PC-9 (cell line): Measurements from ENCODE around the gene NOS1AP. TPM values are rescaled to one million over a fixed set of nuclear protein-coding genes. Genes with fewer than 3 reads are reported as not detected.

Experiments
- BruUV-seq: library from RNA; stranded (reverse); fragments of 400-500 nt; replicated peaks from 2 replicates; lab custom pipeline; 2021; lab: Mats Ljungman, UMichigan
- CTCF ChIA-PET: fragments of 300-600 bp; sonication (Branson Sonifier 250); formaldehyde crosslinking; loops from one replicate; lab custom pipeline; 2022; ENCODE audit warnings: antibody characterized with exemption; lab: Charles Lee
- POLR2A ChIA-PET: fragments of 300-600 bp; sonication (Branson Sonifier 250); formaldehyde crosslinking; loops from one replicate; lab custom pipeline; 2022; ENCODE audit warnings: antibody characterized with exemption; ENCODE audit not compliant: unreplicated experiment; lab: Charles Lee
- DNase-seq, 2 experiments: peaks; one replicate each; pipeline versions ENCODE4 v3.0.0 to v3.0.0-alpha.2; 2015 to 2022; ENCODE audit warnings: mixed read lengths in 1 of 2
- H2AFZ ChIP-seq: fragments of 200-600 bp; sonication (generic); 2 replicates; pipeline ENCODE4 v1.8.1; 2017; ENCODE audit warnings: antibody characterized with exemption
- H3F3A ChIP-seq: fragments of 200-600 bp; sonication (generic); 2 replicates; pipeline ENCODE4 v1.8.1; 2017; ENCODE audit warnings: antibody characterized with exemption, mild to moderate bottlenecking, low read depth; ENCODE audit not compliant: insufficient read depth
- H3K27ac ChIP-seq: fragments of 200-600 bp; sonication (generic); 2 replicates; pipeline ENCODE4 v1.6.1; 2016; ENCODE audit warnings: mixed run types
- H3K27me3 ChIP-seq: fragments of 200-600 bp; sonication (generic); 2 replicates; pipeline ENCODE4 v1.6.1; 2016; ENCODE audit warnings: low read depth, mixed run types; ENCODE audit not compliant: insufficient read depth
- H3K36me3 ChIP-seq: fragments of 200-600 bp; sonication (generic); 2 replicates; pipeline ENCODE4 v1.6.1; 2016; ENCODE audit warnings: low read depth, mixed run types
- H3K4me1 ChIP-seq: fragments of 200-600 bp; sonication (generic); replicated peaks from 2 replicates; pipeline ENCODE4 v1.6.1; 2016; ENCODE audit warnings: mixed run types; ENCODE audit not compliant: insufficient read depth
- H3K4me2 ChIP-seq: fragments of 200-600 bp; sonication (generic); 2 replicates; pipeline ENCODE4 v1.6.1; 2017; ENCODE audit warnings: mixed run types
- H3K4me3 ChIP-seq: fragments of 200-600 bp; sonication (generic); 2 replicates; pipeline ENCODE4 v1.6.1; 2016; ENCODE audit warnings: mixed run types
- H3K79me2 ChIP-seq: fragments of 200-600 bp; sonication (generic); 2 replicates; pipeline ENCODE4 v1.6.1; 2017; ENCODE audit warnings: low read depth, mixed run types
- H3K9me2 ChIP-seq: fragments of 200-600 bp; sonication (generic); 2 replicates; pipeline ENCODE4 v1.8.1; 2017; ENCODE audit warnings: mild to moderate bottlenecking; ENCODE audit not compliant: insufficient read depth
- H3K9me3 ChIP-seq: fragments of 200-600 bp; sonication (generic); 2 replicates; pipeline ENCODE4 v1.8.1; 2016; ENCODE audit warnings: low read depth; ENCODE audit not compliant: insufficient read depth
- H4K20me1 ChIP-seq: fragments of 200-600 bp; sonication (generic); 2 replicates; pipeline ENCODE4 v1.8.1; 2017; ENCODE audit not compliant: insufficient read depth
- CTCF ChIP-seq: fragments of 200-600 bp; sonication (generic); conservative IDR thresholded peaks from 2 replicates; pipeline ENCODE4 v1.6.1; 2017; ENCODE audit warnings: mixed run types, antibody characterized with exemption, mild to moderate bottlenecking, moderate library complexity
- EZH2 ChIP-seq: fragments of 200-600 bp; sonication (generic); IDR thresholded peaks from 2 replicates; pipeline ENCODE4 v1.8.0; 2017; ENCODE audit warnings: antibody characterized with exemption, low read depth
- intact Hi-C: fragments of 100-400 bp; cut with micrococcal nuclease; formaldehyde crosslinking; loops from one replicate; pipeline ENCODE4 v1.10.0; 2022; ENCODE audit not compliant: unreplicated experiment
- total RNA-seq: library from RNA; stranded (reverse); gene quantifications from 2 replicates; pipeline ENCODE4 v1.2.3, GENCODE V29; 2021

Gene NOS1AP
- total RNA-seq, 1 experiment from 2014 or later, result 9.9 TPM

- Histone ChIP-seq H2AFZ (no peak overlapping the region), H3K27me3 (no peaks in the 10 kb centered on the region), H4K20me1 (no peaks in the 10 kb centered on the region), H3F3A (peaks cover 15% of the 10 kb centered on the region; the same call in 1 of the 2 replicates), H3K36me3 (no peaks in the 10 kb centered on the region), H3K9me2 (no peaks in the 10 kb centered on the region), H3K79me2 (no peaks in the 10 kb centered on the region), H3K4me1 (peaks cover 15% of the 10 kb centered on the region), H3K27ac (no peak overlapping the region), H3K9me3 (no peaks in the 10 kb centered on the region), H3K4me2 (no peak overlapping the region), H3K4me3 (no peak overlapping the region)
- TF ChIP-seq EZH2 (no peak), CTCF (peak; percentile 92)
- CTCF ChIA-PET, result interaction anchor here (0.7 to 1.4 kb wide), 5 partner anchors 136 to 336 kb away, joined by 3 to 9 read pairs (median 4); no protein-coding TSS in a partner anchor
- BruUV-seq, result no TSS peak
- intact Hi-C loops, result loop anchor here (1.0 to 5.0 kb wide), 5 partner anchors 161 to 441 kb away; partner anchors contain the start of gene UHMK1
- POLR2A ChIA-PET, result interaction anchor here (0.6 kb wide), 1 partner anchor 59 kb away, joined by 7 read pairs; no protein-coding TSS in a partner anchor
- DNase-seq, result peak; percentile 52 to 70
Measured at GRCh38 chr1:162056043-162056442, 13.4 kb upstream of the NOS1AP start.

DNA sequence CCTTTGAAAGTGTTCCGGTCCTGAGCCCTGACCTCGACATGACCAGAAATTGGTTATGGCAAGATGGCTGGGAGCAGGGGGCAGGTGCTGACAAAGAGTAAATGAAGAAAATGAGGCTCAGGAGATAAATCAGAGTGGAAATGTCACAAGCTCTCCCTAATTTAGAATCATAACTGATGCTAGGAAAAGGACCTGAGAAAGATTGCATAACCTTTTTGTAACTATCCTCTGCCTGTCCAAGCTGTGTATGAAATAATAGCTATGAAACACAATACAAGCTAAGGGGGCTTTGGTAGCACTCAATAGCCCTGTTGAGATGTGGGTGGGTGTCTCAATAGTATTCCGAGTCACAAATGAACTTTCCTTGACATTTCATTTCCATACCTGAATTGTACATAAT is 12.9 kb upstream of the NOS1AP start:
- TF ChIP-seq EZH2, result no peak
- no peak for TF ChIP-seq CTCF
- H3K9me2 ChIP-seq, result no peaks in the 10 kb centered on the region
- no peaks in the 10 kb centered on the region for H3K36me3 ChIP-seq
- no peak overlapping the region for H2AFZ ChIP-seq
- peaks cover 15% of the 10 kb centered on the region; the same call in 1 of the 2 replicates for H3F3A ChIP-seq
- no TSS peak for BruUV-seq
- no peaks in the 10 kb centered on the region for H4K20me1 ChIP-seq
- intact Hi-C loops, result loop anchor here (1.0 to 5.0 kb wide), 5 partner anchors 161 to 441 kb away; partner anchors contain the start of gene UHMK1
- no peak overlapping the region for H3K4me3 ChIP-seq
- ChIA-PET CTCF (interaction anchor here (0.7 to 1.4 kb wide), 6 partner anchors 20 to 335 kb away, joined by 3 to 9 read pairs (median 4); no protein-coding TSS in a partner anchor), POLR2A (interaction anchor here (0.6 kb wide), 1 partner anchor 58 kb away, joined by 7 read pairs; no protein-coding TSS in a partner anchor)
- no peaks in the 10 kb centered on the region for H3K27me3 ChIP-seq
- H3K4me2 ChIP-seq, result no peak overlapping the region
- H3K4me1 ChIP-seq, result peaks cover 15% of the 10 kb centered on the region
- DNase-seq, result no peak
- no peaks in the 10 kb centered on the region for H3K9me3 ChIP-seq
- no peaks in the 10 kb centered on the region for H3K79me2 ChIP-seq
- no peak overlapping the region for H3K27ac ChIP-seq

GRCh38 chr1:162059721-162060120 is 9.8 kb upstream of the NOS1AP start:
- H3K4me2 ChIP-seq, result no peak overlapping the region
- H3F3A ChIP-seq, result peaks cover 11% of the 10 kb centered on the region; the same call in 1 of the 2 replicates
- intact Hi-C loops, result loop anchor here (5.0 kb wide), 3 partner anchors 158 to 438 kb away; partner anchors contain the start of gene UHMK1
- ChIA-PET POLR2A (no interaction called here), CTCF (no interaction called here)
- no peak overlapping the region for H2AFZ ChIP-seq
- H4K20me1 ChIP-seq, result no peaks in the 10 kb centered on the region
- no TSS peak for BruUV-seq
- no peaks in the 10 kb centered on the region for H3K27me3 ChIP-seq
- no peaks in the 10 kb centered on the region for H3K79me2 ChIP-seq
- DNase-seq, result no peak
- no peaks in the 10 kb centered on the region for H3K9me2 ChIP-seq
- no peaks in the 10 kb centered on the region for H3K9me3 ChIP-seq
- H3K27ac ChIP-seq, result no peak overlapping the region
- H3K36me3 ChIP-seq, result no peaks in the 10 kb centered on the region
- TF ChIP-seq CTCF (no peak), EZH2 (no peak)
- peaks cover 12% of the 10 kb centered on the region for H3K4me1 ChIP-seq
- H3K4me3 ChIP-seq, result no peak overlapping the region
